ENCODE results near the gene POPDC2.

Gene POPDC2

GRCh38 chr3:119659606-119660291 lies 640 bp downstream of the POPDC2 start:
- no peak for TF ChIP-seq POLR2A (IDR thresholded peaks at IDR 0.05; ENCODE audit: low read depth, low read length)
- FAIRE-seq (no peak), DNase-seq (ENCODE audit: insufficient read length, low spot score) (no peak)

- FAIRE-seq (no peak), DNase-seq (ENCODE audit: insufficient read length, low spot score) (no peak)
- TF ChIP-seq POLR2A (IDR thresholded peaks at IDR 0.05; ENCODE audit: low read depth, low read length) = no peak
Observed at GRCh38 chr3:119658994-119659393, 1.4 kb downstream of the POPDC2 start.

- FAIRE-seq (no peak), DNase-seq (ENCODE audit: insufficient read length, low spot score) (no peak)
- no peak for TF ChIP-seq POLR2A (IDR thresholded peaks at IDR 0.05; ENCODE audit: low read depth, low read length)
Observed at GRCh38 chr3:119657887-119658702, 2.3 kb downstream of the POPDC2 start.

- DNase-seq (ENCODE audit: insufficient read length, low spot score) = no peak
- FAIRE-seq = no peak
- TF ChIP-seq POLR2A (IDR thresholded peaks at IDR 0.05; ENCODE audit: low read depth, low read length) = no peak
Observed at GRCh38 chr3:119653876-119654275, 6.5 kb downstream of the POPDC2 start.

GRCh38 chr3:119652306-119653033 lies 7.9 kb downstream of the POPDC2 start:
- DNase-seq (ENCODE audit: insufficient read length, low spot score) (no peak), FAIRE-seq (no peak)
- TF ChIP-seq POLR2A (IDR thresholded peaks at IDR 0.05; ENCODE audit: low read depth, low read length) = no peak

- no peak for DNase-seq (ENCODE audit: insufficient read length, low spot score)
- FAIRE-seq = no peak
- no peak for TF ChIP-seq POLR2A (IDR thresholded peaks at IDR 0.05; ENCODE audit: low read depth, low read length)
Observed at GRCh38 chr3:119649761-119650160, 10.6 kb downstream of the POPDC2 start.

- FAIRE-seq = no peak
Observed at GRCh38 chr3:119647843-119648575, 12.4 kb downstream of the POPDC2 start.

GRCh38 chr3:119647171-119647570 lies 13.2 kb downstream of the POPDC2 start:
- DNase-seq (ENCODE audit: insufficient read length, low spot score) = no peak
- FAIRE-seq = no peak
- no peak for TF ChIP-seq POLR2A (IDR thresholded peaks at IDR 0.05; ENCODE audit: low read depth, low read length)

More at GRCh38 chr3:119647843-119648575, 12.4 kb downstream of the POPDC2 start:
- no peak for TF ChIP-seq POLR2A (IDR thresholded peaks at IDR 0.05; ENCODE audit: low read depth, low read length)
- DNase-seq (ENCODE audit: insufficient read length, low spot score) = no peak

GRCh38 chr3:119645813-119646212 lies 14.6 kb downstream of the POPDC2 start:
- FAIRE-seq = no peak
- no peak for TF ChIP-seq POLR2A (IDR thresholded peaks at IDR 0.05; ENCODE audit: low read depth, low read length)

GRCh38 chr3:119644481-119644880 lies 15.9 kb downstream of the POPDC2 start:
- no peak for FAIRE-seq
- TF ChIP-seq POLR2A (IDR thresholded peaks at IDR 0.05; ENCODE audit: low read depth, low read length) = no peak
- no peak for DNase-seq (ENCODE audit: insufficient read length, low spot score)

More at GRCh38 chr3:119645813-119646212, 14.6 kb downstream of the POPDC2 start:
- DNase-seq (ENCODE audit: insufficient read length, low spot score) = no peak

- FAIRE-seq (peak; percentile 87), DNase-seq (ENCODE audit: insufficient read length, low spot score) (peak; percentile 53)
- TF ChIP-seq POLR2A (IDR thresholded peaks at IDR 0.05; ENCODE audit: low read depth, low read length) = no peak
Observed at GRCh38 chr3:119643528-119643927, 16.9 kb downstream of the POPDC2 start.

- TF ChIP-seq POLR2A (IDR thresholded peaks at IDR 0.05; ENCODE audit: low read depth, low read length) = no peak
- DNase-seq (ENCODE audit: insufficient read length, low spot score) = no peak
Observed at GRCh38 chr3:119642746-119643473, 17.5 kb downstream of the POPDC2 start.

GRCh38 chr3:119641416-119641815 lies 19.0 kb downstream of the POPDC2 start:
- DNase-seq (ENCODE audit: insufficient read length, low spot score) (no peak), FAIRE-seq (no peak)
- no peak for TF ChIP-seq POLR2A (IDR thresholded peaks at IDR 0.05; ENCODE audit: low read depth, low read length)

More at GRCh38 chr3:119642746-119643473, 17.5 kb downstream of the POPDC2 start:
- no peak for FAIRE-seq
